HepG2 (cell line): ENCODE measurements around the gene SLC38A3. TPM values are rescaled to one million over a fixed set of nuclear protein-coding genes. Genes with fewer than 3 reads are reported as not detected.
A peak's percentile ranks its signal among the peaks of the same experiment; 100 is the strongest.

Source experiments
- CC2D1A ChIP-seq: sonication (generic); formaldehyde crosslinking; IDR thresholded peaks from 2 replicates; pipeline ENCODE4 v1.8.1; 2023; ENCODE audit warnings: mild to moderate bottlenecking, missing genetic modification reagents
- CSRNP1 ChIP-seq: sonication (generic); formaldehyde crosslinking; IDR thresholded peaks from 2 replicates; pipeline ENCODE4 v1.8.1; 2023; ENCODE audit warnings: mild to moderate bottlenecking, missing genetic modification reagents
- ELF3 ChIP-seq: IDR thresholded peaks from 2 replicates; pipeline ENCODE4 v1.6.1; 2016; ENCODE audit warnings: missing genetic modification reagents, missing compliant biosample characterization
- MAF1 ChIP-seq: sonication (generic); formaldehyde crosslinking; IDR thresholded peaks from 2 replicates; pipeline ENCODE4 v1.5.0; 2020; ENCODE audit warnings: missing genetic modification reagents, borderline replicate concordance
- MAFF ChIP-seq: IDR thresholded peaks from 2 replicates; pipeline ENCODE4 v1.6.1; 2011; ENCODE audit warnings: low read depth, low read length, improper control_type of control experiment
- MIXL1 ChIP-seq: IDR thresholded peaks from 2 replicates; pipeline ENCODE4 v1.6.1; 2016
- PHB2 ChIP-seq: fragments of 450-650 bp; IDR thresholded peaks from 2 replicates; pipeline ENCODE4 v1.6.1; 2018; ENCODE audit not compliant: partially characterized antibody
- PTBP1 ChIP-seq: fragments of 200-400 bp; formaldehyde crosslinking; IDR thresholded peaks from 2 replicates; pipeline ENCODE4 v1.6.1; 2018; ENCODE audit warnings: low read length, low read depth; ENCODE audit not compliant: poor library complexity, severe bottlenecking
- SETDB1 ChIP-seq: sonication (generic); formaldehyde crosslinking; IDR thresholded peaks from 2 replicates; pipeline ENCODE4 v1.5.1; 2020; ENCODE audit warnings: missing genetic modification reagents, mild to moderate bottlenecking, borderline replicate concordance
- ZFP91 ChIP-seq: sonication (generic); formaldehyde crosslinking; IDR thresholded peaks from 2 replicates; pipeline ENCODE4 v1.9.0; 2022; ENCODE audit warnings: missing genetic modification reagents, mild to moderate bottlenecking, borderline replicate concordance
- ZMAT3 ChIP-seq: sonication (generic); formaldehyde crosslinking; conservative IDR thresholded peaks from 2 replicates; pipeline ENCODE4 v1.7.0; 2021; ENCODE audit warnings: missing genetic modification reagents
- ZNF441 ChIP-seq: sonication (generic); formaldehyde crosslinking; IDR thresholded peaks from 2 replicates; pipeline ENCODE4 v1.7.0; 2021; ENCODE audit warnings: missing genetic modification reagents, borderline replicate concordance
- ZNF468 ChIP-seq: sonication (generic); formaldehyde crosslinking; IDR thresholded peaks from 2 replicates; pipeline ENCODE4 v1.8.0; 2022; ENCODE audit warnings: mild to moderate bottlenecking, moderate library complexity, missing genetic modification reagents
- ZNF672 ChIP-seq: sonication (generic); formaldehyde crosslinking; IDR thresholded peaks from 2 replicates; pipeline ENCODE4 v1.8.1; 2022; ENCODE audit warnings: missing genetic modification reagents
- polyA plus RNA-seq, 8 experiments: library from polyadenylated mRNA; depleted of rRNA in 3 of 8; stranded (reverse) in 7 of 8; unstranded in 1 of 8; fragments of >200 nt; fragmentation: Illumina TruSeq in 4 of 8; extraction: Trizol in 4 of 8; gene quantifications; 2 replicates each; pipeline versions ENCODE4 v1.2.1 to v1.2.3, GENCODE V29; 2011 to 2016; ENCODE audit warnings: low read depth in 4 of 8, missing spikeins in 1 of 8, mixed read lengths in 1 of 8; ENCODE audit not compliant: insufficient read depth in 1 of 8
- total RNA-seq, 5 experiments: library from RNA; depleted of rRNA; stranded (reverse); fragments of >200 nt; fragmentation: Illumina TruSeq; extraction: Trizol; gene quantifications; 2 replicates each; pipeline ENCODE4 v1.2.3, GENCODE V29; 2016; ENCODE audit warnings: low read depth in 1 of 5
- TF ChIP-seq, protein P1 (sequence below): sonication (generic); formaldehyde crosslinking; conservative IDR thresholded peaks from 2 replicates; pipeline ENCODE4 v1.4.0; 2020; ENCODE audit warnings: missing genetic modification reagents

The SLC38A3 gene
- total and polyA plus RNA-seq, 2 of the 13 experiments (the other 11 are each of a cell fraction or from before 2014, with no cell fraction given): 29.8 to 164 TPM

- TF ChIP-seq MAF1 (CRISPR knock-in tag) (no peak), SETDB1 (no peak), ZNF672 (CRISPR knock-in tag) (no peak), ZNF468 (CRISPR knock-in tag) (no peak), ZFP91 (CRISPR knock-in tag) (0 out of 2 replicates have a peak, but pooled peaks have one; percentile 14), CC2D1A (no peak), PHB2 (no peak), MIXL1 (CRISPR knock-in tag) (no peak), ZMAT3 (no peak), PTBP1 (no peak), CSRNP1 (CRISPR knock-in tag) (0 out of 2 replicates have a peak, but pooled peaks have one; percentile 4), ZNF441 (CRISPR knock-in tag) (no peak), ELF3 (no peak), MAFF (peak; percentile 35; the same call in 1 of the 2 replicates)
- TF ChIP-seq, protein P1, sequence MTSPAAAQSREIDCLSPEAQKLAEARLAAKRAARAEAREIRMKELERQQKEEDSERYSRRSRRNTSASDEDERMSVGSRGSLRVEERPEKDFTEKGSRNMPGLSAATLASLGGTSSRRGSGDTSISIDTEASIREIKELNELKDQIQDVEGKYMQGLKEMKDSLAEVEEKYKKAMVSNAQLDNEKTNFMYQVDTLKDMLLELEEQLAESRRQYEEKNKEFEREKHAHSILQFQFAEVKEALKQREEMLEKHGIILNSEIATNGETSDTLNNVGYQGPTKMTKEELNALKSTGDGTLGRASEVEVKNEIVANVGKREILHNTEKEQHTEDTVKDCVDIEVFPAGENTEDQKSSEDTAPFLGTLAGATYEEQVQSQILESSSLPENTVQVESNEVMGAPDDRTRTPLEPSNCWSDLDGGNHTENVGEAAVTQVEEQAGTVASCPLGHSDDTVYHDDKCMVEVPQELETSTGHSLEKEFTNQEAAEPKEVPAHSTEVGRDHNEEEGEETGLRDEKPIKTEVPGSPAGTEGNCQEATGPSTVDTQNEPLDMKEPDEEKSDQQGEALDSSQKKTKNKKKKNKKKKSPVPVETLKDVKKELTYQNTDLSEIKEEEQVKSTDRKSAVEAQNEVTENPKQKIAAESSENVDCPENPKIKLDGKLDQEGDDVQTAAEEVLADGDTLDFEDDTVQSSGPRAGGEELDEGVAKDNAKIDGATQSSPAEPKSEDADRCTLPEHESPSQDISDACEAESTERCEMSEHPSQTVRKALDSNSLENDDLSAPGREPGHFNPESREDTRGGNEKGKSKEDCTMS (CRISPR knock-in tag): no peak
Measured at GRCh38 chr3:50246517-50246954, 41.5 kb downstream of the SLC38A3 start (continued).
